ENCODE measurements around the gene WASF1. TPM values are rescaled to one million over a fixed set of nuclear protein-coding genes. Genes with fewer than 3 reads are reported as not detected.

The WASF1 gene
- total and polyA plus RNA-seq, 2 donors (not counting 3 experiments of a cell fraction or from before 2014, with no cell fraction given), result 20.9 to 27.5 TPM

- FAIRE-seq (no peak), DNase-seq (ENCODE audit: low read depth, low spot score) (no peak)
- Histone ChIP-seq H3K9ac (replicated peaks; ENCODE audit: extremely low read depth, insufficient read depth, low read length) (no peak overlapping the region), H3K79me2 (ENCODE audit: control insufficient read depth, insufficient read depth, low read length) (peaks cover 24% of the 10 kb centered on the region), H3K9me1 (replicated peaks; ENCODE audit: control insufficient read depth, extremely low read depth, insufficient read depth, low read length) (no peaks in the 10 kb centered on the region), H3K27ac (ENCODE audit: insufficient read depth, low read depth, low read length) (no peak overlapping the region), H4K20me1 (replicated peaks; ENCODE audit: control insufficient read depth, extremely low read depth, insufficient read depth, low read length) (peaks cover 5% of the 10 kb centered on the region), H3K27me3 (ENCODE audit: control insufficient read depth in 2 of 2, insufficient read depth in 2 of 2, low read length in 2 of 2) (no peaks in the 10 kb centered on the region), H3K4me2 (ENCODE audit: insufficient read depth, low read length) (no peak overlapping the region), H2AFZ (ENCODE audit: low read depth, low read length) (no peak overlapping the region), H3K36me3 (ENCODE audit: control insufficient read depth in 2 of 2, extremely low read depth in 1 of 2, insufficient read depth in 2 of 2, low read length in 2 of 2) (peaks cover 0 to 2% of the 10 kb centered on the region in 2 experiments), H3K9me3 (replicated peaks; ENCODE audit: control insufficient read depth, insufficient read depth, low read length) (no peaks in the 10 kb centered on the region), H3K4me1 (ENCODE audit: control insufficient read depth, extremely low read depth, insufficient read depth, low read length) (peaks cover 4% of the 10 kb centered on the region), H3K4me3 (replicated peaks in 1 of 3; ENCODE audit: insufficient read depth in 1 of 3, low read depth in 1 of 3, low read length in 3 of 3) (no peak overlapping the region)
- POLR2A ChIA-PET, result no interaction called here
- CTCF ChIA-PET, result interaction anchor here (1.2 kb wide), 1 partner anchor 18 kb away, joined by 3 read pairs; no protein-coding TSS in a partner anchor
- TF ChIP-seq JUN (IDR thresholded peaks at IDR 0.05; ENCODE audit: borderline replicate concordance, insufficient read depth, insufficient read length, low read depth) (no peak), MYC (IDR thresholded peaks at IDR 0.05; ENCODE audit: low read depth, low read length) (no peak), POLR2A (IDR thresholded peaks at IDR 0.05; ENCODE audit: low read depth, low read length) (no peak), FOS (IDR thresholded peaks at IDR 0.05; ENCODE audit: borderline replicate concordance, insufficient read depth, low read length) (no peak), POLR2AphosphoS5 (IDR thresholded peaks at IDR 0.05; ENCODE audit: insufficient read depth, low read depth, low read length) (no peak), EZH2 (IDR thresholded peaks at IDR 0.05; ENCODE audit: borderline replicate concordance, low read depth, low read length, severe bottlenecking) (no peak)
- TF ChIP-seq, protein P1, sequence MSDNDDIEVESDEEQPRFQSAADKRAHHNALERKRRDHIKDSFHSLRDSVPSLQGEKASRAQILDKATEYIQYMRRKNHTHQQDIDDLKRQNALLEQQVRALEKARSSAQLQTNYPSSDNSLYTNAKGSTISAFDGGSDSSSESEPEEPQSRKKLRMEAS (IDR thresholded peaks at IDR 0.05; ENCODE audit: insufficient read depth, insufficient read length), result no peak
- BruUV-seq (replicated peaks), result no TSS peak
- dilution Hi-C loops (cut with MboI; ENCODE audit: extremely low pct_ligation_motif_present, low sequenced_read_pairs) (no loop called here), intact Hi-C loops (cut with micrococcal nuclease) (no loop called here)
These were observed 17.4 kb upstream of the WASF1 start for GRCh38 chr6:110196874-110197273.

GRCh38 chr6:110195639-110196038 is 16.2 kb upstream of the WASF1 start:
- intact Hi-C loops (cut with micrococcal nuclease), result no loop called here

More at GRCh38 chr6:110195639-110196038, 16.2 kb upstream of the WASF1 start:
- Histone ChIP-seq H3K4me1 (ENCODE audit: control insufficient read depth, extremely low read depth, insufficient read depth, low read length) (peaks cover 16% of the 10 kb centered on the region), H3K4me3 (replicated peaks in 1 of 3; ENCODE audit: insufficient read depth in 1 of 3, low read depth in 1 of 3, low read length in 3 of 3) (no peak overlapping the region), H4K20me1 (replicated peaks; ENCODE audit: control insufficient read depth, extremely low read depth, insufficient read depth, low read length) (peaks cover 5% of the 10 kb centered on the region), H3K27me3 (ENCODE audit: control insufficient read depth in 2 of 2, insufficient read depth in 2 of 2, low read length in 2 of 2) (no peaks in the 10 kb centered on the region), H3K9ac (replicated peaks; ENCODE audit: extremely low read depth, insufficient read depth, low read length) (no peak overlapping the region), H3K9me3 (replicated peaks; ENCODE audit: control insufficient read depth, insufficient read depth, low read length) (no peaks in the 10 kb centered on the region), H3K9me1 (replicated peaks; ENCODE audit: control insufficient read depth, extremely low read depth, insufficient read depth, low read length) (no peaks in the 10 kb centered on the region), H2AFZ (ENCODE audit: low read depth, low read length) (no peak overlapping the region), H3K36me3 (ENCODE audit: control insufficient read depth in 2 of 2, extremely low read depth in 1 of 2, insufficient read depth in 2 of 2, low read length in 2 of 2) (peaks cover 0 to 2% of the 10 kb centered on the region in 2 experiments), H3K79me2 (ENCODE audit: control insufficient read depth, insufficient read depth, low read length) (peaks cover 32% of the 10 kb centered on the region), H3K27ac (ENCODE audit: insufficient read depth, low read depth, low read length) (no peak overlapping the region), H3K4me2 (ENCODE audit: insufficient read depth, low read length) (no peak overlapping the region)
- dilution Hi-C loops (cut with MboI; ENCODE audit: extremely low pct_ligation_motif_present, low sequenced_read_pairs), result no loop called here
- POLR2A ChIA-PET, result no interaction called here
- CTCF ChIA-PET, result interaction anchor here (0.8 to 1.2 kb wide), 2 partner anchors 17 to 156 kb away, joined by 3 read pairs; no protein-coding TSS in a partner anchor
- no peak for FAIRE-seq
- TF ChIP-seq JUN (IDR thresholded peaks at IDR 0.05; ENCODE audit: borderline replicate concordance, insufficient read depth, insufficient read length, low read depth), result no peak
- TF ChIP-seq FOS (IDR thresholded peaks at IDR 0.05; ENCODE audit: borderline replicate concordance, insufficient read depth, low read length), result no peak
- TF ChIP-seq EZH2 (IDR thresholded peaks at IDR 0.05; ENCODE audit: borderline replicate concordance, low read depth, low read length, severe bottlenecking), result no peak
- TF ChIP-seq GATA2 (IDR thresholded peaks at IDR 0.05; ENCODE audit: insufficient read depth, insufficient read length, low read depth, low read length), result no peak
- no peak for TF ChIP-seq MYC (IDR thresholded peaks at IDR 0.05; ENCODE audit: low read depth, low read length)
- TF ChIP-seq, protein P1 (IDR thresholded peaks at IDR 0.05; ENCODE audit: insufficient read depth, insufficient read length), result no peak
- no peak for TF ChIP-seq POLR2AphosphoS5 (IDR thresholded peaks at IDR 0.05; ENCODE audit: insufficient read depth, low read depth, low read length)
- TF ChIP-seq, protein P2, sequence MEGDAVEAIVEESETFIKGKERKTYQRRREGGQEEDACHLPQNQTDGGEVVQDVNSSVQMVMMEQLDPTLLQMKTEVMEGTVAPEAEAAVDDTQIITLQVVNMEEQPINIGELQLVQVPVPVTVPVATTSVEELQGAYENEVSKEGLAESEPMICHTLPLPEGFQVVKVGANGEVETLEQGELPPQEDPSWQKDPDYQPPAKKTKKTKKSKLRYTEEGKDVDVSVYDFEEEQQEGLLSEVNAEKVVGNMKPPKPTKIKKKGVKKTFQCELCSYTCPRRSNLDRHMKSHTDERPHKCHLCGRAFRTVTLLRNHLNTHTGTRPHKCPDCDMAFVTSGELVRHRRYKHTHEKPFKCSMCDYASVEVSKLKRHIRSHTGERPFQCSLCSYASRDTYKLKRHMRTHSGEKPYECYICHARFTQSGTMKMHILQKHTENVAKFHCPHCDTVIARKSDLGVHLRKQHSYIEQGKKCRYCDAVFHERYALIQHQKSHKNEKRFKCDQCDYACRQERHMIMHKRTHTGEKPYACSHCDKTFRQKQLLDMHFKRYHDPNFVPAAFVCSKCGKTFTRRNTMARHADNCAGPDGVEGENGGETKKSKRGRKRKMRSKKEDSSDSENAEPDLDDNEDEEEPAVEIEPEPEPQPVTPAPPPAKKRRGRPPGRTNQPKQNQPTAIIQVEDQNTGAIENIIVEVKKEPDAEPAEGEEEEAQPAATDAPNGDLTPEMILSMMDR (IDR thresholded peaks at IDR 0.05; ENCODE audit: extremely low read depth in 1 of 2, insufficient read depth in 1 of 2, low read depth in 1 of 2, low read length in 2 of 2), result no peak
- no peak for DNase-seq (ENCODE audit: low read depth, low spot score)
- BruUV-seq (replicated peaks), result no TSS peak
